ENCODE data around the gene IL11.

Gene IL11

DNA sequence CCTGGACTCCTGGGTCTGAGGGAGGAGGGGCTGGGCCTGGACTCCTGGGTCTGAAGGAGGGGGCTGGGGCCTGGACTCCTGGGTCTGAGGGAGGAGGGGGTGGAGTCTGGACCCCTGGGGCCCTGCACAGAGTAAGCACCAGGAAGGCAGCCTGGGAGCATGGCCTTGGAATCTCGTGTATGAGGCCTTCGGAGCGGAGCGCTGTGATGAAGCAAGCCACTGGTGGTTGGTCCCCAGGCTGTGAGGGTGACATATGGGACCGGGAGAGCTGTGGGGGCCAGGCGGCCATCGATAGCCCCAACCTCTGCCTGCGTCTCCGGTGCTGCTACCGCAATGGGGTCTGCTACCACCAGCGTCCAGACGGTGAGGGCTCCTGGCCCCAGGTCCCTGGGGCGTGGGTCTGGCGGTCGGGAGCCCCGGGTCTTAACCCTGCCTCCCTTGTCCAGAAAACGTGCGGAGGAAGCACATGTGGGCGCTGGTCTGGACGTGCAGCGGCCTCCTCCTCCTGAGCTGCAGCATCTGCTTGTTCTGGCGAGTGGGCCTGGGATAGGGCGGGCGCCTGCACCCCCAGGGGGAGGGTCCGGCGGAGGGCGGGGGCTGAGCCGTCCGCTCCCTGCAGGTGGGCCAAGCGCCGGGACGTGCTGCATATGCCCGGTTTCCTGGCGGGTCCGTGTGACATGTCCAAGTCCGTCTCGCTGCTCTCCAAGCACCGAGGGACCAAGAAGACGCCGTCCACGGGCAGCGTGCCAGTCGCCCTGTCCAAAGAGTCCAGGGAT lies 7.3 kb upstream of the IL11 start:
- DNase-seq (ENCODE audit: low read depth), result no peak
- no peak overlapping the region for H3K4me3 ChIP-seq (replicated peaks; ENCODE audit: low read depth, low read length)
- no peak for TF ChIP-seq CTCF (IDR thresholded peaks at IDR 0.05; ENCODE audit: low read length, missing control alignments)

GRCh38 chr19:55376241-55376933 lies 6.1 kb upstream of the IL11 start, which contains the start of gene TMEM190:
Gene TMEM190, plus strand, starts transcription at chr19:55376826. Its CDS starts 28 bp downstream, at chr19:55376854.
- no peak for DNase-seq (ENCODE audit: low read depth)
- no peak within 1 kb of the TSS for H3K4me3 ChIP-seq (replicated peaks; ENCODE audit: low read depth, low read length)
- no peak for TF ChIP-seq CTCF (IDR thresholded peaks at IDR 0.05; ENCODE audit: low read length, missing control alignments)

DNA sequence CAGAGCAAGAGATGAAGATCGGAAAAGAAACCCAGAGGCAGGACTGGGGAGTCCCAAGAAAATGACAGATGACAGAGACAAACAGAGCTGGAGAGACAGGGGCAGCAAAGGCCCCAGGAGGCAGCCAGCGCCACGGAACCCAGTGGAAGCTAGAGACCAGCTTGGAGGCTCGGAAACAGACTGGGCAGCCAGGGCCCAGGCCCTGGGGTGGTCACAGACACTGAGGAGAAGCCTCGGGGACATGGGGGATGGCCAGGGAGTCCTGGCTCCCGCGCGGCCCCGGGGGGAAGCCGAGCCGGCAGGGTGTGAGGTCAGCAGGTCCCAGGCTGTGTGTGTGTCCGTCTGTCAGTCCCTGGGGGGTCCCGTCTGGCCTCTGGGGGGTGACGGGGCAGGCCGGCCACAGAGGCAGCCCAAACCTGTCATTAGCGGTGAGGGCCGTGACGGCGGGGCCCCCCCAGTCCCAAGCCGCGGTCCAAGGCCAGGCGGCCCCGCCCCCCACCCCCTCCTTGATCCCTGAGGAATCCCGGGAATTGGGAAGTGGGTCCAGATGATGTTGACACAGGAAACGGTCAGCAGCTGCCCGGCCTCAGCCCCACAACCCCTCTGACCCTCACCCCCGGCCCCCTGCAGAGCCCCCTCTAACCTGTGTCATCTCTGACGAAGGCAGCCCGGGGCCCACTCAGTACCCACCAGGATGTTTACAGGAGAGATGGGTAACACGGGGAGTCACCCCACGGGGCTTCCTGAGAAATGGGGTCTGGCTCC lies 3.9 kb upstream of the IL11 start:
- no peak for TF ChIP-seq CTCF (IDR thresholded peaks at IDR 0.05; ENCODE audit: low read length, missing control alignments)
- DNase-seq (ENCODE audit: low read depth), result peak; percentile 24
- H3K4me3 ChIP-seq (replicated peaks; ENCODE audit: low read depth, low read length), result no peak overlapping the region

DNA sequence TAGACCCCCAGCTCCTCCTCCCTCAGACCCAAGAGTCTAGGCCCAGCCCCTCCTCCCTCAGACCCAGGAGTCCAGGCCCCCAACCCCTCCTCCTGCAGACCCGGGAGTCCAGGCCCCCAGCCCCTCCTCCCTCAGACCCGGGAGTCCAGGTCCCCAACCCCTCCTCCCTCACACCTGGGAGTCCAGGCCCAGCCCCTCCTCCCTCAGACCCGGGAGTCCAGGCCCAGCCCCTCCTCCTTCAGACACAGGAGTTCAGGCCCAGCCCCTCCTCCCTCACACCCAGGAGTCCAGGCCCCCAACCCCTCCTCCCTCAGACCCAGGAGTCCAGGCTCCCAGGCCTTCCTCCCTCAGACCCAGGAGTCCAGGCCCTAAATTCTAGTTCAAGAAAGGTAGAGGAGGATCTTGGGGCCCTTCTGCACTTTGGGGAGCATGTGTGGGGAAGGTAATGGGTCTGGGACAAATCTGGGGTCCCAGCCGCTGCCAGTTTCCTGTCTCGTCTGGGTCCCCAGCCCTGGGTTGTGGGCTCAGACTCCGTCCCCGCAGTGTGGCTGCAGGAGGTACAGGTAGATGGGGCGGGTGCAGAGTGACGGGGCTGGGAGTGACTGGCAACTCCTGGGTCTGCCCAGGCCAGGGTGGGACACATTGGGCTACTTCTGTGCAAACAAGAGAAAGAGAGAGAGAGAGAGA lies 3.2 kb upstream of the IL11 start:
- DNase-seq (ENCODE audit: low read depth), result no peak
- TF ChIP-seq CTCF (IDR thresholded peaks at IDR 0.05; ENCODE audit: low read length, missing control alignments), result no peak

GRCh38 chr19:55372316-55373081 lies 2.2 kb upstream of the IL11 start:
- TF ChIP-seq CTCF (IDR thresholded peaks at IDR 0.05; ENCODE audit: low read length, missing control alignments), result no peak
- no peak overlapping the region for H3K4me3 ChIP-seq (replicated peaks; ENCODE audit: low read depth, low read length)
- DNase-seq (ENCODE audit: low read depth), result peak; percentile 45

More for the DNA sequence above, 3.2 kb upstream of the IL11 start:
- H3K4me3 ChIP-seq (replicated peaks; ENCODE audit: low read depth, low read length), result no peak overlapping the region
